Activated naive CD8-positive, alpha-beta T cell treated with anti-CD3 and anti-CD28 coated beads for 36 hours (primary cell): ENCODE data around the gene SOCS3. TPM values are rescaled to one million over a fixed set of nuclear protein-coding genes. Genes with fewer than 3 reads are reported as not detected.

Experiments
- total RNA-seq, 2 experiments: library from RNA; stranded (reverse); gene quantifications; one replicate each; pipeline ENCODE4 v1.2.3, GENCODE V29; 2021

SOCS3 gene
- total RNA-seq, 2 experiments from 2014 or later: 16.6 to 17.9 TPM

Other genes starting within 250 kb of the SOCS3 start
- gene TMC6, start 231.3 kb downstream of the SOCS3 start, total RNA-seq: 100 to 1,000 TPM; 119 to 125 TPM
- 100 to 1,000 TPM; 133 to 136 TPM for gene TMC8, start 229.3 kb downstream of the SOCS3 start, total RNA-seq
- gene C17orf99, start 213.7 kb downstream of the SOCS3 start, total RNA-seq: not detected
- gene SYNGR2, start 191.5 kb downstream of the SOCS3 start, total RNA-seq: 100 to 1,000 TPM; 126 to 127 TPM
- gene TK1, start 173.0 kb downstream of the SOCS3 start, total RNA-seq: 100 to 1,000 TPM; 144 to 150 TPM
- gene AFMID, start 172.7 kb downstream of the SOCS3 start, total RNA-seq: 10 to 100 TPM; 32.7 to 36.2 TPM
- 100 to 1,000 TPM in 1 of 2 experiments, 10 to 100 TPM in 1; 92.4 to 102 TPM for gene BIRC5, start 145.8 kb downstream of the SOCS3 start, total RNA-seq
- gene TMEM235, start 128.4 kb downstream of the SOCS3 start, total RNA-seq: not detected
- 10 to 100 TPM; 39.1 to 43.7 TPM for gene PGS1, start 18.6 kb upstream of the SOCS3 start, total RNA-seq
- gene DNAH17, start 217.3 kb upstream of the SOCS3 start, total RNA-seq: under 1 TPM; 0.26 to 0.33 TPM